Measurements from ENCODE around the gene DUSP10. TPM values are rescaled to one million over a fixed set of nuclear protein-coding genes. Genes with fewer than 3 reads are reported as not detected.

The DUSP10 gene
- total RNA-seq, 1 experiment from 2014 or later = 1.7 TPM

DNA sequence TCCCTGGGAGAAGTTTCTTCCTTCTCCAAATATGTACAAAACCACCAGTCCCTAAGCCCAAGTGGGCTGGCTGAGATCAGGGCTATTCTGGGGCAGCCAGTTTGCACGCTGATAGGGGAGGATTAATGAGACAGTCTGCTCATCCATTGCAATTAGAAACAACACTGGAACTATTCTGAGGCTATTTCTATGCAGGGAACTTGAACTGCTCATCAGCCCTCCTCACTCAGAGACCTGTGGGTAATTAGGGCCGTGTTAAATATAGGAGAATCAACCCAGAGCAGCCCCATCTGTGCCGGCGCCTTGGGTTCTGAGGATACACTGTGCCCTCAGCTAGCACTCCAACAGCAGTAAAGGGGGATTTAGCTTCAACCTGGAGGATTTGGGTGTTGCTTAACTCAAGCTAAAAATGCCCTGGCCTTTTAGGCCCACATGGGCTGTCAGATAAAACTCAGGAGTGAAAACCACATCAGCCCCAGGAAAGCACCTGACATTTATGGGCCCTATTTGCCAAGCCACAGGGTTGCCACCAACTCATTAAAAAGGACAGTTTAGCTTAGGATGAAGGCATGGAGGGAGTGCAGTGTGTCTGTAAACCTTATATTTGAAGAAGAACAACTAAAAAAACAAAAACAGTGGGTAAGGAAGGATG is 53.9 kb downstream of the DUSP10 start:
- no peak for TF ChIP-seq ZNF274 (IDR thresholded peaks at IDR 0.05; ENCODE audit: low read depth, low read length)
- TF ChIP-seq EZH2phosphoT487 (IDR thresholded peaks at IDR 0.05; ENCODE audit: borderline replicate concordance) = no peak
- no peak for TF ChIP-seq SRF (IDR thresholded peaks at IDR 0.05; ENCODE audit: low read depth)
- Histone ChIP-seq H3K4me3 (replicated peaks in 1 of 2; ENCODE audit: low read depth in 1 of 2, low read length in 2 of 2) (no peak overlapping the region), H3K9me3 (ENCODE audit: control insufficient read depth in 1 of 2, insufficient read depth in 1 of 2, low read depth in 1 of 2, low read length in 2 of 2) (no peaks in the 10 kb centered on the region), H3K36me3 (ENCODE audit: control insufficient read depth in 1 of 2, insufficient read depth in 2 of 2, low read length in 2 of 2) (no peaks in the 10 kb centered on the region), H3K9me2 (ENCODE audit: insufficient read depth) (no peaks in the 10 kb centered on the region), H3K4me2 (ENCODE audit: low read length) (no peak overlapping the region), H2AFZ (ENCODE audit: low read depth, low read length, poor library complexity, severe bottlenecking) (no peak overlapping the region), H3K4me1 (ENCODE audit: control insufficient read depth in 1 of 2, insufficient read depth in 2 of 2, low read length in 2 of 2) (no peaks in the 10 kb centered on the region), H4K20me1 (ENCODE audit: insufficient read depth) (no peaks in the 10 kb centered on the region), H3K27ac (ENCODE audit: low read depth, low read length) (no peak overlapping the region), H3K79me2 (ENCODE audit: insufficient read depth, low read length) (no peaks in the 10 kb centered on the region), H3K27me3 (ENCODE audit: insufficient read depth, low read length) (no peaks in the 10 kb centered on the region), H3K9ac (ENCODE audit: low read length) (no peak overlapping the region)
- no TSS peak for BruUV-seq (replicated peaks)
- ATAC-seq = no peak
- ChIA-PET CTCF (no interaction called here), RAD21 (ENCODE audit: low non-redundant PET in 1 of 2, low total read pairs in 2 of 2, uncharacterized antibody in 2 of 2, unreplicated experiment in 2 of 2) (no interaction called here), POLR2A (no interaction called here)
- intact Hi-C loops (cut with micrococcal nuclease) = no loop called here
- DNase-seq (ENCODE audit: low read depth, low spot score) = no peak

- intact Hi-C loops (cut with micrococcal nuclease) = no loop called here
- H3K36me3 ChIP-seq (ENCODE audit: control insufficient read depth in 1 of 2, insufficient read depth in 2 of 2, low read length in 2 of 2) = no peaks in the 10 kb centered on the region
- no peaks in the 10 kb centered on the region for H3K9me3 ChIP-seq (ENCODE audit: control insufficient read depth in 1 of 2, insufficient read depth in 1 of 2, low read depth in 1 of 2, low read length in 2 of 2)
- H3K27ac ChIP-seq (ENCODE audit: low read depth, low read length) = no peak overlapping the region
- DNase-seq (ENCODE audit: low read depth, low spot score) = no peak
- ChIA-PET RAD21 (ENCODE audit: low non-redundant PET in 1 of 2, low total read pairs in 2 of 2, uncharacterized antibody in 2 of 2, unreplicated experiment in 2 of 2) (no interaction called here), CTCF (no interaction called here), POLR2A (no interaction called here)
- H3K9me2 ChIP-seq (ENCODE audit: insufficient read depth) = no peaks in the 10 kb centered on the region
- no peak overlapping the region for H3K4me3 ChIP-seq (replicated peaks in 1 of 2; ENCODE audit: low read depth in 1 of 2, low read length in 2 of 2)
- ATAC-seq = no peak
- no peaks in the 10 kb centered on the region for H3K27me3 ChIP-seq (ENCODE audit: insufficient read depth, low read length)
- no peaks in the 10 kb centered on the region for H3K4me1 ChIP-seq (ENCODE audit: control insufficient read depth in 1 of 2, insufficient read depth in 2 of 2, low read length in 2 of 2)
- TF ChIP-seq POLR2AphosphoS5 (IDR thresholded peaks at IDR 0.05; ENCODE audit: low read depth, low read length) = no peak
- no peak for TF ChIP-seq CBX3 (IDR thresholded peaks at IDR 0.05; ENCODE audit: low read depth)
- TF ChIP-seq TCF7L2 (IDR thresholded peaks at IDR 0.05; ENCODE audit: borderline replicate concordance, extremely low read depth, insufficient read depth, insufficient read length) = no peak
- no peak for TF ChIP-seq RAD21 (IDR thresholded peaks at IDR 0.05; ENCODE audit: low read depth)
- no peak for TF ChIP-seq JUND (IDR thresholded peaks at IDR 0.05)
- no peak for TF ChIP-seq ATF3 (IDR thresholded peaks at IDR 0.05)
- no peak for TF ChIP-seq ZFX (IDR thresholded peaks at IDR 0.05)
- TF ChIP-seq CEBPB (IDR thresholded peaks at IDR 0.05; ENCODE audit: low read depth) = no peak
- no peak for TF ChIP-seq POLR2A (IDR thresholded peaks at IDR 0.05; ENCODE audit: borderline replicate concordance, extremely low read depth, insufficient read depth, insufficient read length)
- no peak for TF ChIP-seq SIN3A (IDR thresholded peaks at IDR 0.05; ENCODE audit: low read depth)
- no peak for TF ChIP-seq ZNF274 (IDR thresholded peaks at IDR 0.05; ENCODE audit: low read depth, low read length)
- no peak for TF ChIP-seq FOSL1 (IDR thresholded peaks at IDR 0.05; ENCODE audit: low read depth)
- no peak for TF ChIP-seq CTCF (IDR thresholded peaks at IDR 0.05 in 2 of 3, conservative IDR thresholded peaks at IDR 0.05 in 1 of 3; ENCODE audit: borderline replicate concordance in 1 of 3, insufficient read depth in 1 of 3, low read depth in 2 of 3, low read length in 2 of 3)
- TF ChIP-seq ELF1 (IDR thresholded peaks at IDR 0.05; ENCODE audit: borderline replicate concordance, low read depth) = no peak
- no peak for TF ChIP-seq EZH2 (IDR thresholded peaks at IDR 0.05)
- TF ChIP-seq SP1 (IDR thresholded peaks at IDR 0.05; ENCODE audit: low read depth) = no peak
- TF ChIP-seq EZH2phosphoT487 (IDR thresholded peaks at IDR 0.05; ENCODE audit: borderline replicate concordance) = no peak
- no peaks in the 10 kb centered on the region for H3K79me2 ChIP-seq (ENCODE audit: insufficient read depth, low read length)
- BruUV-seq (replicated peaks) = no TSS peak
- H3K9ac ChIP-seq (ENCODE audit: low read length) = no peak overlapping the region
- H4K20me1 ChIP-seq (ENCODE audit: insufficient read depth) = no peaks in the 10 kb centered on the region
- no peak overlapping the region for H2AFZ ChIP-seq (ENCODE audit: low read depth, low read length, poor library complexity, severe bottlenecking)
- no peak overlapping the region for H3K4me2 ChIP-seq (ENCODE audit: low read length)
These were observed 58.2 kb downstream of the DUSP10 start for GRCh38 chr1:221683681-221684080.

All from HCT116 (cell line).